ENCODE measurements around the gene MRPL49. TPM values are rescaled to one million over a fixed set of nuclear protein-coding genes. Genes with fewer than 3 reads are reported as not detected.

Gene MRPL49
- total and polyA plus RNA-seq, 8 donors = 39.3 to 47.2 (median 43.7) TPM

DNA sequence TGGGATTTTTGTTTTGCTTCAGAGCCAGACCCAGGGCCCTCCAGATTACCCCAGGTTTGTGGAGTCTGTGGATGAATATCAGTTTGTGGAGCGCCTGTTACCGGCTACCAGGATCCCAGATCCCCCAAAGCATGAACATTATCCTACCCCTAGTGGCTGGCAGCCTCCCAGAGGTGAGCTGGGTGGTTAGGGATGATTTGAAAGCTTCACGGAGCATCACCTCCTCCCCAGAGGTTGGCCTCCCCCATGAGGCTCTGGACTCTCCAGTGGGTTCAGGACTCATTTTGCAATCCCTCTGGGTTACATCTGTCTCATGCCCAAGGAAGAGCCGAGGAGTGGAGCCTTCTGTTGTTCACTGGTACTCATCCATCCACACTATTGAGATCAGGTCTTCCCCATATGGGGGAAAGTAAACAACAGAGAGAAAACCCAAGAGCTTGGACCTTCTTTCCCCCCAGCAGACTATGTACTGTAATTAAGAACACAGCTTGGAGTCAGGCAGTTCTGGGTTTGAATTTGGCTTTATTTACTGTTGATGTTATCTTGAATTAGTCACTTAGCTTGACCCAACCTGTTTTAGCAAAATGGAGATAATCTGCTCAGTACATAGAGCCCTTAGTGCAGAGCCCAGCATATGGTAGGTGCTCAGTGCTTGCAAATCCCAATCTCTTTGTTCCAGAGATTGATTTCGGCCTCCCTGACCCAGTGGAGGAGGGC lies 2.5 kb downstream of the MRPL49 start:
- H3K27me3 ChIP-seq = no peaks in the 10 kb centered on the region
- H3K4me3 ChIP-seq = no peak overlapping the region
- no peaks in the 10 kb centered on the region for H3K9me3 ChIP-seq
- no peak for DNase-seq
- TF ChIP-seq, protein P1, sequence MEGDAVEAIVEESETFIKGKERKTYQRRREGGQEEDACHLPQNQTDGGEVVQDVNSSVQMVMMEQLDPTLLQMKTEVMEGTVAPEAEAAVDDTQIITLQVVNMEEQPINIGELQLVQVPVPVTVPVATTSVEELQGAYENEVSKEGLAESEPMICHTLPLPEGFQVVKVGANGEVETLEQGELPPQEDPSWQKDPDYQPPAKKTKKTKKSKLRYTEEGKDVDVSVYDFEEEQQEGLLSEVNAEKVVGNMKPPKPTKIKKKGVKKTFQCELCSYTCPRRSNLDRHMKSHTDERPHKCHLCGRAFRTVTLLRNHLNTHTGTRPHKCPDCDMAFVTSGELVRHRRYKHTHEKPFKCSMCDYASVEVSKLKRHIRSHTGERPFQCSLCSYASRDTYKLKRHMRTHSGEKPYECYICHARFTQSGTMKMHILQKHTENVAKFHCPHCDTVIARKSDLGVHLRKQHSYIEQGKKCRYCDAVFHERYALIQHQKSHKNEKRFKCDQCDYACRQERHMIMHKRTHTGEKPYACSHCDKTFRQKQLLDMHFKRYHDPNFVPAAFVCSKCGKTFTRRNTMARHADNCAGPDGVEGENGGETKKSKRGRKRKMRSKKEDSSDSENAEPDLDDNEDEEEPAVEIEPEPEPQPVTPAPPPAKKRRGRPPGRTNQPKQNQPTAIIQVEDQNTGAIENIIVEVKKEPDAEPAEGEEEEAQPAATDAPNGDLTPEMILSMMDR (IDR thresholded peaks at IDR 0.05) = no peak
- ATAC-seq = no peak
- H3K27ac ChIP-seq = no peak overlapping the region
- peaks cover 6 to 44% of the 10 kb centered on the region in 2 donors for H3K4me1 ChIP-seq
- intact Hi-C loops (cut with DNase I) = no loop called here
- H3K36me3 ChIP-seq = peaks cover 0 to 71% of the 10 kb centered on the region in 2 donors

- intact Hi-C loops (cut with DNase I) = no loop called here
- H3K4me3 ChIP-seq = no peak overlapping the region
- H3K36me3 ChIP-seq = peaks cover 0 to 71% of the 10 kb centered on the region in 2 donors
- ATAC-seq (no peak), DNase-seq (no peak)
- no peaks in the 10 kb centered on the region for H3K27me3 ChIP-seq
- H3K9me3 ChIP-seq = no peaks in the 10 kb centered on the region
- TF ChIP-seq, protein P1 (IDR thresholded peaks at IDR 0.05) = no peak
- no peak overlapping the region for H3K27ac ChIP-seq
- H3K4me1 ChIP-seq = peaks cover 6 to 37% of the 10 kb centered on the region in 2 donors
Measured at GRCh38 chr11:65125197-65126056, 3.3 kb downstream of the MRPL49 start.

DNA sequence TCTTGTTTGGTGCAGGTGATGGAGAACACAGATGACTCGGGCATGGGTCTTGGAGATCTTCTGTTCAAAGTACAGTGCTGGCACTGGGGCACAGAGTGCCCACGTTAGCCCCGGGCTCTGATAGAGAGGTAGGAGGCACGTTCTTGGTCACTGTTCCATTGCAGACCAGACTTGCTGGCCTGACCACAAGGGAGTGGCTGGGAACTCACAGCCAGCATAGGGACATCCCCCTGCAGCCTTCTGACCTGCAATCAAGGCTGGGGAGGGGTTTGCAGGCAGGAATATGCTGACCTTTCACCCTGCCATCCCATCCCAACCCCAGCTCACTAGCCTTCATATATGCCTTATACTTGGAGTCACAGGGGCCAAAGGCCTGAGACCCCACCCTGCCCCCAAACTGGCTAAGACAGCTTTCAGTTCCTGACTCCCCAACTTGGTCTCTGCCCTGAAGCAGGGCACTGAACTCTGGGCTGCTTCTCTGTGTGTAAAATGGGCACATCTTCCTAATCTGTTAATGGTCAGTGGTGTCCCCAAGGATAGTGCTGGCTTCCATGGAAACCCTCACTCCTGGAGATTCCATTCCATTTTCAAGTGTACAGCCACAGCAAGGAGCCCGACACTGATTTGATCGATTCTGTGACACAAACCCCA lies 4.6 kb downstream of the MRPL49 start:
- no peaks in the 10 kb centered on the region for H3K27me3 ChIP-seq
- no peak for ATAC-seq
- peaks cover 0 to 75% of the 10 kb centered on the region in 2 donors for H3K36me3 ChIP-seq
- H3K4me3 ChIP-seq = no peak overlapping the region
- intact Hi-C loops (cut with DNase I) = no loop called here
- no peak overlapping the region for H3K27ac ChIP-seq
- TF ChIP-seq, protein P1 (IDR thresholded peaks at IDR 0.05) = no peak
- peaks cover 0 to 26% of the 10 kb centered on the region in 2 donors for H3K4me1 ChIP-seq
- no peak for DNase-seq
- no peaks in the 10 kb centered on the region for H3K9me3 ChIP-seq

- DNase-seq (no peak), ATAC-seq (no peak)
- H3K4me1 ChIP-seq = peaks cover 2 to 32% of the 10 kb centered on the region in 2 donors
- intact Hi-C loops (cut with DNase I) = no loop called here
- H3K27ac ChIP-seq = no peak overlapping the region
- H3K36me3 ChIP-seq = peaks cover 0 to 84% of the 10 kb centered on the region in 2 donors
- no peak overlapping the region for H3K4me3 ChIP-seq
- no peaks in the 10 kb centered on the region for H3K27me3 ChIP-seq
- H3K9me3 ChIP-seq = no peaks in the 10 kb centered on the region
- TF ChIP-seq, protein P1 (IDR thresholded peaks at IDR 0.05) = no peak
Measured at GRCh38 chr11:65127473-65128181, 5.5 kb downstream of the MRPL49 start.

Measured in left lung (tissue), 10 donors.